ENCODE results near the gene ALDH2.
"Not testable (repeated sequence)": the region's sequence is repeated elsewhere in the genome, so short reads cannot be mapped to it uniquely, and the experiment has no call there.

ALDH2 gene

DNA sequence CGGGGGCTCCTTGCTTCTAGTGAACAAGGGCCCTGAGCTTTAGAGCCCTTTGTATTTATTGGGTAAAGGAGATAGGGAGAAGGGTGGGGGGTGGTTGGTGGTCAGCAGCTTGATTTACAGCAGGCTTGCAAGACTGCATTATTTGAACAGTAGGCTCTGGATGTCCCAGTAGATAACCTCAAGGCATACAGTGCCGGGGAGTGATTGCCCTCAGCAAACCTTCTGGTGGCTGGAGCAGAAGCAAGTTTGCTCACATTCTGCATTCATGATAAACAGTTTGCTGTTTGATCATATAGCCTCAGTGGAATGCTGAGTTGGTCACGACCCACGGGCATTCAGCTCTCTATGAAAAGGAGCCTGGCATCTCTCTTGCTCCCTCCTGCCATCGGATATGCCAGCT lies 58.8 kb downstream of the ALDH2 start:
- DNase-seq, result no peak

GRCh38 chr12:111826316-111826715 lies 59.6 kb downstream of the ALDH2 start:
- DNase-seq, result no peak

GRCh38 chr12:111826992-111827391 lies 60.3 kb downstream of the ALDH2 start:
- DNase-seq, result no peak

GRCh38 chr12:111827907-111828306 lies 61.2 kb downstream of the ALDH2 start:
- no peak for DNase-seq

- DNase-seq, result no peak
These were observed 61.7 kb downstream of the ALDH2 start for GRCh38 chr12:111828338-111828979.

DNA sequence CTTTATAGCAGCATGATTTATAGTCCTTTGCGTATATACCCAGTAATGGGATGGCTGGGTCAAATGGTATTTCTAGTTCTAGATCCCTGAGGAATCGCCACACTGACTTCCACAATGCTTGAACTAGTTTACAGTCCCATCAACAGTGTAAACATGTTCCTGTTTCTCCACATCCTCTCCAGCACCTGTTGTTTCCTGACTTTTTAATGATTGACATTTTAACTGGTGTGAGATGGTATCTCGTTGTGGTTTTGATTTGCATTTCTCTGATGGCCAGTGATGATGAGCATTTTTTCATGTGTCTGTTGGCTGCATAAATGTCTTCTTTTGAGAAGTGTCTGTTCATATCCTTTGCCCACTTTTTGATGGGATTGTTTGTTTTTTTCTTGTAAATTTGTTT lies 62.9 kb downstream of the ALDH2 start:
- DNase-seq, result not testable (repeated sequence)

GRCh38 chr12:111834740-111835386 lies 68.1 kb downstream of the ALDH2 start:
- not testable (repeated sequence) for DNase-seq

DNA sequence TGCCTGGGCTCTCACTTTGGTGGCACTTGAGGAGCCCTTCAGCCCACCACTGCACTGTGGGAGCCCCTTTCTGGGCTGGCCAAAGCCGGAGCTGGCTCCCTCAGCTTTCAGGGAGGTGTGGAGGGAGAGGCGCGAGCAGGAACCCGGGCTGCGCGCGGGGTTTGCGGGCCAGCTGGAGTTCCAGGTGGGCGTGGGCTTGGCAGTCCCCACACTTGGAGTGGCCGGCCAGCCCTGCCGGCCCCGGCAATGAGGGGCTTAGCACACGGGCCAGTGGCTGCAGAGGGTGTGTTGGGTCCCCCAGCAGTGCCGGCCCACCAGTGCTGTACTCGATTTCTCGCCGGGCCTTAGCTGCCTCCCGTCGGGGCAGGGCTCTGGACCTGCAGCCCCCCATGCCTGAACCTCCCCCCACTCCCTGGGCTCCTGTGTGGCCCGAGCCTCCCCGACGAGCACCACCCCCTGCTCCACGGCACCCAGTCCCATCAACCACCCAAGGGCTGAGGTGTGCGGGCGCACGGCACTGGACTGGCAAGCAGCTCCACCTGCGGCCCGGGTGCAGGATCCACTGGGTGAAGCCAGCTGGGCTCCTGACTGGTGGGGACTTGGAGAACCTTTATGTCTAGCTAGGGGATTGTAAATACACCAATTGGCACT lies 68.9 kb downstream of the ALDH2 start:
- DNase-seq, result not testable (repeated sequence)

- DNase-seq, result no peak
These were observed 71.6 kb downstream of the ALDH2 start for GRCh38 chr12:111838353-111838752.

DNA sequence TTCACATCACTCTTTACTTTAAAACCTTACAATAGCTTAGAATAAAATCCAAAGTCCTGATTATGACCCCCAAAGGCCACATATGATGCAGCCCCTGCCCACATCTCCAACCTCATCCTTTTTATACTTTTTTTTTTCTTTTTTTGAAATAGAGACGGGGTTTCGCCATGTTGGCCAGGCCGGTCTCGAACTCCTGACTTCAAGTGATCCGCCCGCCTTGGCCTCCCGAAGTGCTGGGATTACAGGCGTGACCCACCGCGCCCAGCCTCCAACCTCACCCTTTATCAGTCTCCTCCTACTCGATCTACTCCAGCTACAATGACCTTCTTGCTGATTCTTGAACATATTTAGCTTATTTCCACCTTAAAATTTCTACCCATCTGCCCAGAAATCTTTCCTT lies 74.1 kb downstream of the ALDH2 start:
- DNase-seq, result no peak

DNA sequence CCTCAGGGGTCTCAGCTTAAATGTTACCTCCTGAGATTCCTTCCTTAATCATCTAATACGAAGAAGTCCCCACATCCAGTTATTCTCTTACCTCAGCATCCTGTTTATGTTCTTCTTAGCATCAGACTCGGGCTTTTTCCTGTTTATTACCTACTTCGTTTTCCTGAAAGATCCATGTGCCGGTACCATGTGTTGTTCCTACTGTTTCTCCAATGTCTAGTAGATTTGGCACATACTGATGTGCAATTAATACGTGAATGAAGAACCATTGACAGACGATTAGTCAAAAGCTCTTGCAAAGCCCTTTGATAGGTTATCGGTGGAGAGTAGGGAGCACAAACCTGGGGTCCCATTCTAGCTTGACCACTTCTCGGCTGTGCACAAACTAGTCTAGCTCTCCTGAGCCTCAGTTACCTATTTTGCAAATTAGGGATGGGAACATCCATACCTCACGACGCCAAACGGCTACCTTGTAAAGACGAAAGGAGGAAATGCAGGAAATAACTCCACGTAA lies 74.6 kb downstream of the ALDH2 start:
- DNase-seq, result no peak

DNA sequence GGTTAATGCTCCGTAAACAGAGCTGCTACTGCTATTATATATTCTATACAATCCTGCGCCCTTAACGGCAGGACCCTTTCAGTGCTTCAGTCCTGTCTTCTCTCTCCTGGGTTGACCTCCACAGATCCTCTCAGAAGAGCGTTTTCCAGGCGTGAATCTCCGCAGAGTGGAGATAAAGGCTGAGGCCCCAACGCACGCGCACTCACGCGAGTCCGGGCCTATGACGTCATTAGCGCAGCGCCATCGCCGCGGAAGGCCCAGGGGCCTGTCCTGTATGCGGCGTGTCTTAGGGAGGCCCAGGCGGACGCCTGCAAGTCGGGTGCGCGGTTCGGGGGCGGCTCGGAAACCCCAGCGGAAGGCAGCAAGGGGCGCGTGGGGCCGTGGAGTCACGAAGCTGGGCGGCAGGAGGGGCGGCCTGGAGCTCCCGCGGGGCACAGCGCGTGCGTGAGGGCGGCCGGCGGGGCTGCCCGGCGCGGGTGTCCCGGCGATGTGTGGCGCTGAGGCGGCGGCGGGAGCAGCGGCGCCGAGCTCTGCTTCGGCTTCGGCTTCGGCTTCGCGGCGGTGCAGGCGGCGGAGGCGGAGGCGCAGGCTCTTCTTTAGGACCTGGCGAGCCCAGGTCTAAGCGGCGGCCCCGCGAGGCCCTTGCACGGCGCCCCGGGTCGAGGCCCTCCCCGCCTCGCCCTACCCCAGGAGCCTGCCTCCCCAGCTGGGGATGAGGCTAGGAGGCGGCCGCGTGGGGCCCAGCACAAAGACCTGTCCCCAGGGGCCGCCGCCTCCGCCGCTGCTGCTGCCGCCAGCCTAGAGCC lies 75.2 kb downstream of the ALDH2 start, which contains the start of gene MAPKAPK5:
MAPKAPK5 (plus strand) TSS at position 479 of the 806 bp plus-strand sequence. CDS start 506 bp downstream, outside the sequence.
- peak; percentile 97 for DNase-seq

DNA sequence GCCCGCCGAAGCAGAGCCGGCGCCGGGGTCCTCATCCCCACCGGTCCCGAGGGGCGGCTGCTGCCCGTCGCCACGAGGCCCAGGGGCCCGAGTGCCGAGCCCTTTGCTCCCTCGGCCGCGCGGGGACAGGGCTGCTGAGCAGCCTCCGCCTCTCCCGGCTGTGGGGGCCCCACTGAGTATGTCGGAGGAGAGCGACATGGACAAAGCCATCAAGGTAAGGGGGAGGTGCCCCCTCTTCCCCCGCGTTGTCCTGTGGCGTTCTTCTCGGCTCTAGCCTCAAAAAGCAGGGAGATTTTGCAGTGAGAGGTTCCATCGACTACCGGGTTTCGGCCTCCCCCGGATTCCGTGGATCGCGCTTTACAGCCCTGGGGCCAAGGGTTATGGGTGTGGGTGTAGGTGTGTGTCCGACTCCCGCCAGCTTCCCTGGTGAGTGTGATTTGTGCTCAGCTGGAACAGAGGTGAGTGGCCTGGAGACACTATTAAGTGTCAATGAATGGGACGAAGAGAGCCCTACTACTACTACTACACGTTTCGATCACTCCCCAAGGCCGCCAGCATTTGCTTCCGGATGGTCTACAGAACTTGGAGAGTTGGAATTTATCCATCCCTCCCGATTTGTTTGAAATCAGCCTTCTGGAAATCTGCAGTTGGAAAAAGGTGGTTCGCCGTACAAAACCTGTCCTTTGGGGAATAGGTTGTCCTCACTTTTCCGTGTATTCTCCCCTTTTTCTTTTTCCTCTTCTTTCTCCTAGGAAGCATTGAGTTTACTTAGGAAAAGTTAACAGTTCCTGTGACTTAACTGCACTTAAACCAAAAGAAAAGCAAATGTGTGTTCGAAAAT lies 76.0 kb downstream of the ALDH2 start:
- DNase-seq, result no peak

DNA sequence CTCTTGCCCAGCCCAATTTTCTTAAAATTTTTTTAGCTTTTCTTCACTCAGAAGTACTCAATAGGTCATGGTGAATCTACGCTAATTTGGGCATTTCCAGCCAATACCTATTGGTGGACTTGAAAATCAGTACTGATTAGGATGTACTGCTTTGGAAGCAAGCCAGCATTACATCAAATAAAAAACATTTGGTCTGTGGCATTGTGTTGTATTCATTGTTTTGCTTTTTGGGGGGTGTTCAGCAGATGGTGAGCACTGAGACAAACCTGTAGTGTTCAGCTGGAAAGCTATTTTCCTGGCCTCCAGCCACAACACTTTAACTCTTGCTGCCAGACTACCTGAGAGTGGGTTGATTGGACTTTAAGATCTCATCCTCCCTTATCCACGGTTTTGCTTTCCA lies 79.3 kb downstream of the ALDH2 start:
- DNase-seq, result no peak

DNA sequence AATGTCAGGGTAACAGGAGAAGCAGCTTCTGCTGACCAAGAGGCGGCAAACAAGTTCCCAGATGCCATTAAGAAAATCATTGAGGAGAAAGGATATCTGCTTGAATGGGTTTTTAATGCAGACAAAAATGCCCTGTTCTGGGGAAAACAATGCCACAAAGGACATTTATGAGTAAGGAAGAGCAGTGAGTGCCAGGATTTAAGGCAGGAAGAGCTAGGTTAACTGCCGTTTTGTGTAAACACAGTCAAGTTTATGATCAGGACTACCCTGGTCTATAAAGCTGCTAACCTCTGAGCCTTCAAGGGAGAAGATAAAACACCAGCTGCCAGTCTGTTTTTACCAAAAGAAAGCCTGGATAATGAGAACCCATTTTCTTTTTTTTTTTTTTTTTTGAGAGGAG lies 83.8 kb downstream of the ALDH2 start:
- DNase-seq, result no peak

DNA sequence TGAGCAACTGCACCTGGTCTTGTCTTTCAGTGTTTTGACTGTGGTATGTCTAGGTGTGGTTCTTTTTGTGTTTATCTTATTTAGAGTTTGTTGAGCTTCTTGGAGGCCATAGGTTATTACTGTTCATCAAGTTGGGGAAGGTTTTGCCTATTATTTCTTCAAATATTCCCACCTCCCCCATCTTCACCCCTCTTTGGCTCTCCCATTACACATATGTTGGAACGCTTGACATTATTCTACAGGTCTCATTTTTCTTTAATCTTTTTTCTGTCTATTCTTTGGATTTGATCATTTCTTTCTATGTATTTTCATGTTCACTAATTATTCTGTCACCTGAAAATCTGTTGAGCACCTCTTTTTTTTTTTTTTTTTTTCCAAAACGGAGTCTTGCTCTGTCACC lies 91.5 kb downstream of the ALDH2 start:
- no peak for DNase-seq

DNA sequence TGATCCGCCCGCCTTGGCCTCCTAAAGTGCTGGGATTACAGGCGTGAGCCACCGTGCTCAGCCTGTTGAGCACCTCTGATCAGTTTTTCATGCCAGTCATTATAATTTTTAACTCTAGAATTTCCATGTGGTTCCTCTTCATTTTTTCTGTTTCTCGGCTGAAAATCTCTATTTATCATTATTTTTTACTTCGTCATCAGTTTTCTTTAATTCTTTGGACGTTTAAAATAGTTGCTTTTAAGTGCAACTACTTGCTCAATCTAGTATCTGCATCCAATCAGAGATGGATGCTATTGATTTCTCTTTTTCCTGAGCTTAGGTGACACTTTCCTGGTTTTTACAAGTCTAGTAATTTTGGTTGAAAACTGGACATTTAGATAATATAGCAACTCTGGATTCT lies 92.0 kb downstream of the ALDH2 start:
- no peak for DNase-seq

DNA sequence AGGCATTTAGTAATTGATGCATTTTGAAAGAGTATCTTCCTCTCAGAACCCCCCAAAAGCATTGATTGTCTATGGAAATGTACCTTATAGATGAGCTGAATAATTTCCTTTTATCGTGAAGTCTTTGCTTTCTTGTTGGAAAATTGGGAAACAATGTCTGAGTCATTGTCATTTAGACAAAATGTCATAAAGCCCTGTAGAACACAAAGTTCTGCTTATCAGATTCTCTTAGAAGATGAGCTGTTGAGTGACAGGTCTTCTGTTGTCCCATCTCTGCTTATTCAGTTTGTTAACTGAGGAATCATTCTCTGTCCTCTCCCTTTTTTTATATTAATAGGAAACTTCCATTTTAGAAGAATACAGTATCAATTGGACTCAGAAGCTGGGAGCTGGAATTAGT lies 98.2 kb downstream of the ALDH2 start:
- DNase-seq, result no peak
